Measurements from ENCODE around the gene SMC1A. TPM values are rescaled to one million over a fixed set of nuclear protein-coding genes. Genes with fewer than 3 reads are reported as not detected.

SMC1A gene
- total RNA-seq, 1 experiment from 2014 or later, result 15.7 TPM

- Histone ChIP-seq H3K27ac (ENCODE audit: low read length) (no peak overlapping the region), H3K27me3 (ENCODE audit: low read length) (no peaks in the 10 kb centered on the region), H3K79me2 (ENCODE audit: low read length) (no peaks in the 10 kb centered on the region), H3K9me2 (replicated peaks; ENCODE audit: insufficient read depth, low read length) (no peaks in the 10 kb centered on the region), H3K9me3 (ENCODE audit: low read length) (no peaks in the 10 kb centered on the region), H3K9ac (ENCODE audit: low read length) (no peak overlapping the region), H3K4me3 (ENCODE audit: low read length) (no peak overlapping the region), H4K20me1 (ENCODE audit: insufficient read depth, low read depth, low read length) (no peaks in the 10 kb centered on the region), H3K4me2 (ENCODE audit: low read depth, low read length, poor library complexity, severe bottlenecking) (no peak overlapping the region), H2AFZ (ENCODE audit: low read length) (no peak overlapping the region), H3K36me3 (ENCODE audit: insufficient read depth, low read length) (no peaks in the 10 kb centered on the region), H3K4me1 (ENCODE audit: low read length) (peaks cover 5% of the 10 kb centered on the region)
- peak; percentile 82 for DNase-seq
Observed at GRCh38 chrX:53445977-53446376, 23.5 kb upstream of the SMC1A start.

- Histone ChIP-seq H3K4me2 (ENCODE audit: low read depth, low read length, poor library complexity, severe bottlenecking) (peak overlapping the region; percentile 73), H3K27ac (ENCODE audit: low read length) (no peak overlapping the region), H3K4me3 (ENCODE audit: low read length) (peak overlapping the region; percentile 64; the same call in 1 of the 2 replicates), H3K79me2 (ENCODE audit: low read length) (no peaks in the 10 kb centered on the region), H3K9ac (ENCODE audit: low read length) (peak overlapping the region; percentile 59), H3K27me3 (ENCODE audit: low read length) (no peaks in the 10 kb centered on the region), H2AFZ (ENCODE audit: low read length) (no peak overlapping the region; the same call in 1 of the 2 replicates), H3K9me2 (replicated peaks; ENCODE audit: insufficient read depth, low read length) (no peaks in the 10 kb centered on the region), H3K4me1 (ENCODE audit: low read length) (peaks cover 5% of the 10 kb centered on the region), H3K36me3 (ENCODE audit: insufficient read depth, low read length) (no peaks in the 10 kb centered on the region), H3K9me3 (ENCODE audit: low read length) (no peaks in the 10 kb centered on the region), H4K20me1 (ENCODE audit: insufficient read depth, low read depth, low read length) (no peaks in the 10 kb centered on the region)
- DNase-seq, result no peak
Observed at GRCh38 chrX:53442322-53442631, 19.8 kb upstream of the SMC1A start.

- no peaks in the 10 kb centered on the region for H3K27me3 ChIP-seq (ENCODE audit: low read length)
- H3K4me1 ChIP-seq (ENCODE audit: low read length), result peaks cover 5% of the 10 kb centered on the region
- H3K27ac ChIP-seq (ENCODE audit: low read length), result no peak overlapping the region
- H3K9me2 ChIP-seq (replicated peaks; ENCODE audit: insufficient read depth, low read length), result no peaks in the 10 kb centered on the region
- H3K9ac ChIP-seq (ENCODE audit: low read length), result peak overlapping the region; percentile 59
- no peaks in the 10 kb centered on the region for H3K36me3 ChIP-seq (ENCODE audit: insufficient read depth, low read length)
- peak; percentile 88 for DNase-seq
- peak overlapping the region; percentile 7; the same call in 1 of the 2 replicates for H2AFZ ChIP-seq (ENCODE audit: low read length)
- peak overlapping the region; percentile 73 for H3K4me2 ChIP-seq (ENCODE audit: low read depth, low read length, poor library complexity, severe bottlenecking)
- no peaks in the 10 kb centered on the region for H3K9me3 ChIP-seq (ENCODE audit: low read length)
- H4K20me1 ChIP-seq (ENCODE audit: insufficient read depth, low read depth, low read length), result no peaks in the 10 kb centered on the region
- H3K4me3 ChIP-seq (ENCODE audit: low read length), result peak overlapping the region; percentile 64
- no peaks in the 10 kb centered on the region for H3K79me2 ChIP-seq (ENCODE audit: low read length)
Observed at GRCh38 chrX:53441531-53442321, 19.3 kb upstream of the SMC1A start.

- H2AFZ ChIP-seq (ENCODE audit: low read length), result 0 out of 2 replicates have a peak overlapping the region, but pooled peaks have one; percentile 7
- no peaks in the 10 kb centered on the region for H3K36me3 ChIP-seq (ENCODE audit: insufficient read depth, low read length)
- H3K9me3 ChIP-seq (ENCODE audit: low read length), result no peaks in the 10 kb centered on the region
- peak overlapping the region; percentile 73 for H3K4me2 ChIP-seq (ENCODE audit: low read depth, low read length, poor library complexity, severe bottlenecking)
- H3K27me3 ChIP-seq (ENCODE audit: low read length), result no peaks in the 10 kb centered on the region
- H3K27ac ChIP-seq (ENCODE audit: low read length), result no peak overlapping the region
- no peaks in the 10 kb centered on the region for H3K79me2 ChIP-seq (ENCODE audit: low read length)
- DNase-seq, result no peak
- H3K9ac ChIP-seq (ENCODE audit: low read length), result peak overlapping the region; percentile 59
- H3K9me2 ChIP-seq (replicated peaks; ENCODE audit: insufficient read depth, low read length), result no peaks in the 10 kb centered on the region
- H3K4me1 ChIP-seq (ENCODE audit: low read length), result peaks cover 5% of the 10 kb centered on the region
- peak overlapping the region; percentile 64 for H3K4me3 ChIP-seq (ENCODE audit: low read length)
- H4K20me1 ChIP-seq (ENCODE audit: insufficient read depth, low read depth, low read length), result no peaks in the 10 kb centered on the region
Observed at GRCh38 chrX:53440621-53441517, 18.4 kb upstream of the SMC1A start.

- Histone ChIP-seq H3K4me2 (ENCODE audit: low read depth, low read length, poor library complexity, severe bottlenecking) (no peak overlapping the region), H3K79me2 (ENCODE audit: low read length) (no peaks in the 10 kb centered on the region), H3K4me1 (ENCODE audit: low read length) (peaks cover 9% of the 10 kb centered on the region), H3K9ac (ENCODE audit: low read length) (no peak overlapping the region), H3K4me3 (ENCODE audit: low read length) (no peak overlapping the region), H3K36me3 (ENCODE audit: insufficient read depth, low read length) (no peaks in the 10 kb centered on the region), H3K27ac (ENCODE audit: low read length) (no peak overlapping the region), H2AFZ (ENCODE audit: low read length) (no peak overlapping the region), H3K9me2 (replicated peaks; ENCODE audit: insufficient read depth, low read length) (no peaks in the 10 kb centered on the region), H4K20me1 (ENCODE audit: insufficient read depth, low read depth, low read length) (no peaks in the 10 kb centered on the region), H3K9me3 (ENCODE audit: low read length) (no peaks in the 10 kb centered on the region), H3K27me3 (ENCODE audit: low read length) (no peaks in the 10 kb centered on the region)
- no peak for DNase-seq
Observed at GRCh38 chrX:53440101-53440500, 17.6 kb upstream of the SMC1A start.

- no peak overlapping the region for H3K4me2 ChIP-seq (ENCODE audit: low read depth, low read length, poor library complexity, severe bottlenecking)
- H3K27ac ChIP-seq (ENCODE audit: low read length), result no peak overlapping the region
- no peaks in the 10 kb centered on the region for H3K36me3 ChIP-seq (ENCODE audit: insufficient read depth, low read length)
- peaks cover 3% of the 10 kb centered on the region for H3K79me2 ChIP-seq (ENCODE audit: low read length)
- peaks cover 16% of the 10 kb centered on the region for H3K4me1 ChIP-seq (ENCODE audit: low read length)
- no peaks in the 10 kb centered on the region for H3K9me2 ChIP-seq (replicated peaks; ENCODE audit: insufficient read depth, low read length)
- H2AFZ ChIP-seq (ENCODE audit: low read length), result no peak overlapping the region
- H3K27me3 ChIP-seq (ENCODE audit: low read length), result no peaks in the 10 kb centered on the region
- no peak for DNase-seq
- no peaks in the 10 kb centered on the region for H4K20me1 ChIP-seq (ENCODE audit: insufficient read depth, low read depth, low read length)
- H3K4me3 ChIP-seq (ENCODE audit: low read length), result no peak overlapping the region
- no peak overlapping the region for H3K9ac ChIP-seq (ENCODE audit: low read length)
- no peaks in the 10 kb centered on the region for H3K9me3 ChIP-seq (ENCODE audit: low read length)
Observed at GRCh38 chrX:53438832-53439230, 16.4 kb upstream of the SMC1A start.

GRCh38 chrX:53438174-53438831, 15.8 kb upstream of the SMC1A start:
- Histone ChIP-seq H2AFZ (ENCODE audit: low read length) (no peak overlapping the region), H3K4me3 (ENCODE audit: low read length) (no peak overlapping the region), H3K27me3 (ENCODE audit: low read length) (no peaks in the 10 kb centered on the region), H3K4me1 (ENCODE audit: low read length) (peaks cover 18% of the 10 kb centered on the region), H3K36me3 (ENCODE audit: insufficient read depth, low read length) (no peaks in the 10 kb centered on the region), H3K9me3 (ENCODE audit: low read length) (no peaks in the 10 kb centered on the region), H3K27ac (ENCODE audit: low read length) (no peak overlapping the region), H3K9ac (ENCODE audit: low read length) (no peak overlapping the region), H4K20me1 (ENCODE audit: insufficient read depth, low read depth, low read length) (no peaks in the 10 kb centered on the region), H3K9me2 (replicated peaks; ENCODE audit: insufficient read depth, low read length) (no peaks in the 10 kb centered on the region), H3K4me2 (ENCODE audit: low read depth, low read length, poor library complexity, severe bottlenecking) (no peak overlapping the region), H3K79me2 (ENCODE audit: low read length) (peaks cover 8% of the 10 kb centered on the region)
- no peak for DNase-seq

GRCh38 chrX:53437206-53437605, 14.8 kb upstream of the SMC1A start:
- Histone ChIP-seq H3K9ac (ENCODE audit: low read length) (no peak overlapping the region), H3K79me2 (ENCODE audit: low read length) (peaks cover 13% of the 10 kb centered on the region), H2AFZ (ENCODE audit: low read length) (no peak overlapping the region), H3K36me3 (ENCODE audit: insufficient read depth, low read length) (no peaks in the 10 kb centered on the region), H4K20me1 (ENCODE audit: insufficient read depth, low read depth, low read length) (no peaks in the 10 kb centered on the region), H3K4me3 (ENCODE audit: low read length) (no peak overlapping the region), H3K4me2 (ENCODE audit: low read depth, low read length, poor library complexity, severe bottlenecking) (no peak overlapping the region), H3K4me1 (ENCODE audit: low read length) (peaks cover 21% of the 10 kb centered on the region), H3K9me3 (ENCODE audit: low read length) (no peaks in the 10 kb centered on the region), H3K27ac (ENCODE audit: low read length) (no peak overlapping the region), H3K27me3 (ENCODE audit: low read length) (no peaks in the 10 kb centered on the region), H3K9me2 (replicated peaks; ENCODE audit: insufficient read depth, low read length) (no peaks in the 10 kb centered on the region)
- DNase-seq, result no peak

All from Karpas-422 (cell line).